Uterus (tissue), 2 donors: ENCODE measurements around the gene CFAP65.

Experiments used
- CTCF ChIP-seq, 4 experiments: fragments of 200-600 bp in 2 of 4; fragments of 450-650 bp in 2 of 4; sonication (generic) in 2 of 4; IDR thresholded peaks; one replicate each; pipeline ENCODE4 v1.5.1; 2016 to 2019; ENCODE audit warnings: antibody characterized with exemption in 4 of 4, mild to moderate bottlenecking in 2 of 4, moderate library complexity in 1 of 4
- POLR2A ChIP-seq, 2 donors: fragments of 450-650 bp; IDR thresholded peaks; one replicate each; pipeline ENCODE4 v1.6.1; 2016; ENCODE audit warnings: antibody characterized with exemption in 2 of 2, mild to moderate bottlenecking in 1 of 2, moderate library complexity in 1 of 2

- no peak for TF ChIP-seq CTCF (IDR thresholded peaks at IDR 0.05)
- TF ChIP-seq POLR2A (IDR thresholded peaks at IDR 0.05) = no peak
Measured at GRCh38 chr2:218975060-218975777, 66.1 kb downstream of the CFAP65 start.
